Thymus (tissue), 11 donors: ENCODE measurements around the gene TAB2. TPM values are rescaled to one million over a fixed set of nuclear protein-coding genes. Genes with fewer than 3 reads are reported as not detected.

Experiments
- DNase-seq, 9 donors: peaks; one replicate each; pipeline ENCODE4 v3.0.0-alpha.2; 2013; ENCODE audit warnings: low spot score in 9 of 9, low read depth in 6 of 9, missing footprints in 1 of 9
- H3K27ac ChIP-seq, 2 donors: one replicate each; pipeline ENCODE4 v1.5.1; 2013; ENCODE audit warnings: control low read depth in 1 of 2, low read depth in 1 of 2, low read length in 1 of 2, mild to moderate bottlenecking in 1 of 2, moderate library complexity in 1 of 2
- H3K27me3 ChIP-seq, 2 donors: one replicate each; pipeline ENCODE4 v1.5.1; 2013; ENCODE audit warnings: low read length in 1 of 2; ENCODE audit not compliant: control insufficient read depth in 2 of 2, insufficient read depth in 1 of 2
- H3K36me3 ChIP-seq, 2 donors: one replicate each; pipeline ENCODE4 v1.5.1; 2013; ENCODE audit warnings: low read length in 1 of 2, mild to moderate bottlenecking in 1 of 2, moderate library complexity in 1 of 2; ENCODE audit not compliant: control insufficient read depth in 2 of 2, insufficient read depth in 2 of 2
- H3K4me1 ChIP-seq, 2 donors: one replicate each; pipeline ENCODE4 v1.5.1; 2013; ENCODE audit warnings: low read length in 2 of 2; ENCODE audit not compliant: control insufficient read depth in 2 of 2, insufficient read depth in 2 of 2
- H3K4me3 ChIP-seq, 2 donors: one replicate each; pipeline ENCODE4 v1.5.1; 2013; ENCODE audit warnings: low read length in 2 of 2, control low read depth in 1 of 2, mild to moderate bottlenecking in 1 of 2
- H3K9me3 ChIP-seq, 2 donors: one replicate each; pipeline ENCODE4 v1.5.1; 2013; ENCODE audit warnings: low read length in 1 of 2, mild to moderate bottlenecking in 1 of 2; ENCODE audit not compliant: control insufficient read depth in 2 of 2, insufficient read depth in 1 of 2
- WGBS: extraction: QIAGEN DNeasy Blood & Tissue Kit; methylation state at CpG from one replicate; pipeline ENCODE4 v1.1.7; 2013; 5-methylcytosine and 5-hydroxymethylcytosine counted together
- polyA plus RNA-seq: library from polyadenylated mRNA; stranded (reverse); fragments of 200-250 nt; gene quantifications from one replicate; pipeline ENCODE4 v1.2.3, GENCODE V29; 2013
- total RNA-seq: library from RNA; stranded (reverse); fragments of 120-200 nt; gene quantifications from one replicate; pipeline ENCODE4 v1.2.4, GENCODE V29; 2013
- donor health status: healthy.

TAB2 gene
- total and polyA plus RNA-seq, 2 donors = 30.8 to 34.3 TPM

- Histone ChIP-seq H3K27ac (no peak overlapping the region), H3K36me3 (peaks cover 8 to 40% of the 10 kb centered on the region in 2 donors), H3K4me3 (no peak overlapping the region), H3K4me1 (peaks cover 0 to 1% of the 10 kb centered on the region in 2 donors), H3K27me3 (no peaks in the 10 kb centered on the region), H3K9me3 (no peaks in the 10 kb centered on the region)
- WGBS = 99% methylated on average over 6 of the region's 6 CpGs
- DNase-seq = no peak
Observed at GRCh38 chr6:149397384-149397783, 79.9 kb downstream of the TAB2 start.

DNA sequence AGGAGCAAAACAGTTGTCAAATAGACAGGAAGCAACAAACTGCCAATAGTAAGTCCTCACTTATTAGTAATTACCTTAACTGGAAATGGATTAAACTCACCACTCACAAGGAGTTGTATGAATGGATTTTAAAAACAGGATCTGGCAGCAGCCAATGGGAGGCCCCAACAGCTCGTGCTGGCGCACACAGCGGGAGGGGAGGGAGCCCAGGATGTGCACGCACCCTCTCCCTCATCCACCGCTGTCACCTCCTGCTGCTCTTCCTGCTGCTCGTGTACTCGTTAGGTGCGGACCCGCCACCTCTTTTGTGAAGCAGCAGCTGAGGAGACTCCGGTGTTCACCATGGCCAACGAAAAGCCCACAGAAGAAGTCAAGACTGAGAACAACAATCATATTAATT is 82.5 kb downstream of the TAB2 start, which contains the start of gene SUMO4:
TSS of gene SUMO4 (plus strand) at position 213 of the 400 bp plus-strand sequence. CDS start at position 343, 130 bp downstream.
- no peak for DNase-seq
- Histone ChIP-seq H3K4me1 (no peaks in the 10 kb centered on the region), H3K27me3 (no peaks in the 10 kb centered on the region), H3K4me3 (no peak within 1 kb of the TSS), H3K36me3 (peaks cover 8 to 58% of the 10 kb centered on the region in 2 donors), H3K27ac (no peak within 1 kb of the TSS), H3K9me3 (no peaks in the 10 kb centered on the region)
- 99% methylated on average over 11 of the region's 11 CpGs for WGBS

GRCh38 chr6:149403534-149403933 is 86.0 kb downstream of the TAB2 start:
- 97% methylated on average over 3 of the region's 3 CpGs for WGBS
- Histone ChIP-seq H3K27me3 (no peaks in the 10 kb centered on the region), H3K36me3 (peaks cover 8 to 52% of the 10 kb centered on the region in 2 donors)

DNA sequence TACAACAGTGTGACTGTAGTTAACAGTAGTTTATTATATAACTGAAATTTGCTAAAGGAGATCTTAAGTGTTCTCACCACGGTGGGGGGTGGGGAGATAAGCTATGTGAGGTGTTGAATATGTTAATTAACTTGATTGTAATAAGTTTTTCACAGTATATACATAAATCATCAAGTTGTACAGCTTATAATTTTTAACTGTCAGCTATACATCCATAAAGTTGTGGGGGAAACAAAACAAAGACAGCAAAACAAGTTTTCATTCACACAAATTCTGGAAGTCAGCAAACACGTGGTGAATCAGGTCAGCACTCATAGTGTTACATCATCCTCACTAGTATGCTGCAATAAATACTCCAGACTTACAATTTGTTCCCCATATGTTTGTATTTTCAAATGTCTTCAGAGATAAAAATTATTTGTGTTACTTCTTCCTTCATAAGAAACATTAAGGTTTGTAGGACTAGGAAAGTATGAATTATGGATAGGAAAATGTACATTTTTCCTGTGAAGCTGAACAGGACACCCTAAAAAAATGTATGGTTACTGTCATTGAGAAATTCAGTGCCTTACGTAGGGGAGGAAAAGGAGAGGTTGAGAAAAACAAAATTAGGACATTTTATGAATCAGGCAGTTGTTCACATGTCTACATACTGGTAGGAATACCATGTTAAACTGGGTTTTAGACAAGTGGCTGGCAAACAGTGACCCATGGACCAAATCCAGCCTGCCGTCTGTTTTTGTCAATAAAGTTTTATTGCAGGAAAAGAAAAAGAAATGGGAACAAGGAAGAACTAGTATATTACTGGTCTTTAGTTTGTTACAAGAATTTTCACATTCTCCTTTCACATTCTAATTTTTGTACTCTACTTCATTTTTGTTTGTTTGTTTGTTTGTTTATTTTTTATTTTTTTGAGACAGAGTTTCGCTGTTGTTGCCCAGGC is 88.6 kb downstream of the TAB2 start:
- H3K4me1 ChIP-seq = no peaks in the 10 kb centered on the region
- peaks cover 17 to 54% of the 10 kb centered on the region in 2 donors for H3K36me3 ChIP-seq
- no peak for DNase-seq
- H3K9me3 ChIP-seq = no peaks in the 10 kb centered on the region
- WGBS = 95% methylated on average over 5 of the region's 5 CpGs
- H3K27me3 ChIP-seq = no peaks in the 10 kb centered on the region
- no peak overlapping the region for H3K4me3 ChIP-seq
- no peak overlapping the region for H3K27ac ChIP-seq

More at GRCh38 chr6:149403534-149403933, 86.0 kb downstream of the TAB2 start:
- Histone ChIP-seq H3K4me3 (no peak overlapping the region), H3K27ac (no peak overlapping the region), H3K9me3 (no peaks in the 10 kb centered on the region), H3K4me1 (no peaks in the 10 kb centered on the region)
- no peak for DNase-seq

GRCh38 chr6:149409617-149410016 is 92.1 kb downstream of the TAB2 start:
- Histone ChIP-seq H3K27ac (no peak overlapping the region), H3K9me3 (no peaks in the 10 kb centered on the region), H3K36me3 (peaks cover 17 to 37% of the 10 kb centered on the region in 2 donors), H3K4me1 (no peaks in the 10 kb centered on the region), H3K27me3 (no peaks in the 10 kb centered on the region), H3K4me3 (no peak overlapping the region)
- DNase-seq = no peak
- WGBS = 95% methylated on average over 3 of the region's 3 CpGs

DNA sequence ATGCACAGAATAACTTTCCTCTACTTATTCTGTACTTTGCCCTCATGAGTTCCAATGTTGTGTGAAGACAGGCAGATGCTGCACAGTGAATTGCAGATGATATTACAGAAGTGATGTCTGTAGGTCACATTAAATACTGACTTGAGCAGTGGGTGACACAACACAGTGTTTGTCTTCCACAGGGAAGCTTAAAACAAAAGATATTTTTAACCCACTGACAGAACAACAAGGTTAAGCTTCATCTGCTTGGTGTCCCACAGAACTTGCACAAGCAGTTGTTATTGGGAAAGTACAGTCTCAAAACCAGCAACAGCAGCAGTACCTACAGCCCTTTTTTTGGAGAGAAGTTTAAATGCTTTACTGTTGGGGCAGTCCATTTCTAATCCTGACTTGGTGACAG is 93.0 kb downstream of the TAB2 start:
- Histone ChIP-seq H3K4me3 (no peak overlapping the region), H3K9me3 (no peaks in the 10 kb centered on the region), H3K27ac (no peak overlapping the region), H3K36me3 (peaks cover 17 to 33% of the 10 kb centered on the region in 2 donors), H3K4me1 (no peaks in the 10 kb centered on the region), H3K27me3 (no peaks in the 10 kb centered on the region)
- DNase-seq = no peak

DNA sequence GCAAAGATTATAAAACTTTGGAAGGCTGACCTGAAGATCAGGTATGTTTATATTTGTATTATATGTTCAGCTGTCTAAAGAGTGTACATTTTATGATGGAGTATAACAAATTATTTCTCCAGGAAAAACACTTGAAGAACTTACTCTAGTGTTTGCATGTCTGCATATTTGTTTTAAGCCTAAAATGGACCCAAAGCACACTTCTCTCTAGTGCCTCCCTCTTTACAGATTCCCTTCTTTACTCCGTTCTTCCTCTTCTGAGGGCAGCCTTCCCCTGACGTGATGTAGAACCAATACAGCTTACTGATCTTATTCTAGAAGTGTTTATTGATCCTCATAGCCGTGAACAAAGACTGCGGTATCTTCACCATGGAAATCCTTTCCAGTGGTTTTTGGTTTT is 96.5 kb downstream of the TAB2 start:
- DNase-seq = no peak
- H3K9me3 ChIP-seq = no peaks in the 10 kb centered on the region
- no peaks in the 10 kb centered on the region for H3K27me3 ChIP-seq
- H3K4me1 ChIP-seq = no peaks in the 10 kb centered on the region
- WGBS = 97% methylated on average over 4 of the region's 4 CpGs
- no peak overlapping the region for H3K4me3 ChIP-seq
- peaks cover 17 to 27% of the 10 kb centered on the region in 2 donors for H3K36me3 ChIP-seq
- no peak overlapping the region for H3K27ac ChIP-seq

DNA sequence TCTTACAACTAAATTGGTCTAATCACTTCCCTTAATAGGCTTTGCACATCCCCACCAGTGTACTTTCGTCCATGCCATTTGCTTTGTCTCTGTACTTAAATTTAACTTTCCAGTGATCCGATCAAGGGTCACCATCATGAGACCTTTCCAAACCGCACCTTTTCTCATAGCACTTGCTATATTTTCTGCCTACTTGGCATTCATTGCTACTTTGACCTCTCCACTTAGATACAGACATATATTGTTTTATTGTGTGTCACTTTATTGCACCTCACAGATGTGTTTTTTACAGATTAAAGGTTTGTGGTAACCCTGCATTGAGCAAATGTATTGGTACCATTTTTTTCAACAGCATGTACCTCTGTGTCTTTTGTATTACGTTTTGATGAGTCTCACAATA is 97.3 kb downstream of the TAB2 start:
- Histone ChIP-seq H3K36me3 (peaks cover 10 to 20% of the 10 kb centered on the region in 2 donors), H3K4me3 (no peak overlapping the region), H3K27me3 (no peaks in the 10 kb centered on the region), H3K9me3 (no peaks in the 10 kb centered on the region), H3K4me1 (no peaks in the 10 kb centered on the region), H3K27ac (no peak overlapping the region)
- DNase-seq = no peak
- WGBS = 98% methylated on average over 4 of the region's 4 CpGs

- no peak for DNase-seq
- Histone ChIP-seq H3K9me3 (no peaks in the 10 kb centered on the region), H3K36me3 (no peaks in the 10 kb centered on the region), H3K4me3 (no peak overlapping the region), H3K4me1 (no peaks in the 10 kb centered on the region), H3K27ac (no peak overlapping the region), H3K27me3 (no peaks in the 10 kb centered on the region)
- 95% methylated on average over 13 of the region's 13 CpGs for WGBS
Observed at GRCh38 chr6:149419696-149420404, 102.3 kb downstream of the TAB2 start.
